Fibroblast of villous mesenchyme (primary cell): ENCODE results near the gene SRBD1. TPM values are rescaled to one million over a fixed set of nuclear protein-coding genes. Genes with fewer than 3 reads are reported as not detected.

Source experiments
- DNase-seq: peaks from one replicate; pipeline ENCODE4 v3.0.0-alpha.2; 2010; ENCODE audit warnings: low read depth
- H3K4me3 ChIP-seq: 2 replicates; pipeline ENCODE4 v1.5.1; 2011; ENCODE audit warnings: low read depth, mild to moderate bottlenecking, low read length
- total RNA-seq: library from RNA; depleted of rRNA; stranded (reverse); fragments of >200 nt; gene quantifications from 2 replicates; pipeline ENCODE4 v1.2.3, GENCODE V29; 2012
- TF ChIP-seq, protein P1 (sequence below): IDR thresholded peaks from 2 replicates; pipeline ENCODE4 v1.5.1; 2012; ENCODE audit warnings: low read depth, mild to moderate bottlenecking, low read length; ENCODE audit not compliant: insufficient read depth

Gene SRBD1
- total RNA-seq, 1 donor, result 31.1 TPM

DNA sequence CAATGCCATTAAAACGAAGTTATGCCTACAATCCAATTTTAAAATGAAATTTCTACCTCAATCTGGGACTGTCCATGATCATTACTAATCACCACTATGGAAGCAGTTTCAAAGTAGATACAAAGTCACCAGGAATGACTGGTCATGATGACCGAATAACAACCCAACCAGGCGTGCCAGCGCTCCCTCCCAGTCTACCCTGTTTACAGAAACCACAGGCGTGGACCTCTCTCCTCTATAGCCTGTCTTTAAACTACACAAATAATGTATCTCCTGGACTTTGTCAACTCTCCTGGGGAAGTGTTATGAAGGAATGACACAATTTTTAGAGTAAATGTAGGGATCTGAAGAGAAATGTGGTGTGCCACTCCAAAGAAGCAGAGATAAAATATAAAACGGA lies 150.2 kb downstream of the SRBD1 start:
- H3K4me3 ChIP-seq, result no peak overlapping the region
- TF ChIP-seq, protein P1, sequence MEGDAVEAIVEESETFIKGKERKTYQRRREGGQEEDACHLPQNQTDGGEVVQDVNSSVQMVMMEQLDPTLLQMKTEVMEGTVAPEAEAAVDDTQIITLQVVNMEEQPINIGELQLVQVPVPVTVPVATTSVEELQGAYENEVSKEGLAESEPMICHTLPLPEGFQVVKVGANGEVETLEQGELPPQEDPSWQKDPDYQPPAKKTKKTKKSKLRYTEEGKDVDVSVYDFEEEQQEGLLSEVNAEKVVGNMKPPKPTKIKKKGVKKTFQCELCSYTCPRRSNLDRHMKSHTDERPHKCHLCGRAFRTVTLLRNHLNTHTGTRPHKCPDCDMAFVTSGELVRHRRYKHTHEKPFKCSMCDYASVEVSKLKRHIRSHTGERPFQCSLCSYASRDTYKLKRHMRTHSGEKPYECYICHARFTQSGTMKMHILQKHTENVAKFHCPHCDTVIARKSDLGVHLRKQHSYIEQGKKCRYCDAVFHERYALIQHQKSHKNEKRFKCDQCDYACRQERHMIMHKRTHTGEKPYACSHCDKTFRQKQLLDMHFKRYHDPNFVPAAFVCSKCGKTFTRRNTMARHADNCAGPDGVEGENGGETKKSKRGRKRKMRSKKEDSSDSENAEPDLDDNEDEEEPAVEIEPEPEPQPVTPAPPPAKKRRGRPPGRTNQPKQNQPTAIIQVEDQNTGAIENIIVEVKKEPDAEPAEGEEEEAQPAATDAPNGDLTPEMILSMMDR, result no peak

GRCh38 chr2:45459860-45460259 lies 151.2 kb downstream of the SRBD1 start:
- H3K4me3 ChIP-seq, result no peak overlapping the region
- DNase-seq, result no peak
- TF ChIP-seq, protein P1, result no peak

More for the DNA sequence above, 150.2 kb downstream of the SRBD1 start:
- DNase-seq, result no peak

DNA sequence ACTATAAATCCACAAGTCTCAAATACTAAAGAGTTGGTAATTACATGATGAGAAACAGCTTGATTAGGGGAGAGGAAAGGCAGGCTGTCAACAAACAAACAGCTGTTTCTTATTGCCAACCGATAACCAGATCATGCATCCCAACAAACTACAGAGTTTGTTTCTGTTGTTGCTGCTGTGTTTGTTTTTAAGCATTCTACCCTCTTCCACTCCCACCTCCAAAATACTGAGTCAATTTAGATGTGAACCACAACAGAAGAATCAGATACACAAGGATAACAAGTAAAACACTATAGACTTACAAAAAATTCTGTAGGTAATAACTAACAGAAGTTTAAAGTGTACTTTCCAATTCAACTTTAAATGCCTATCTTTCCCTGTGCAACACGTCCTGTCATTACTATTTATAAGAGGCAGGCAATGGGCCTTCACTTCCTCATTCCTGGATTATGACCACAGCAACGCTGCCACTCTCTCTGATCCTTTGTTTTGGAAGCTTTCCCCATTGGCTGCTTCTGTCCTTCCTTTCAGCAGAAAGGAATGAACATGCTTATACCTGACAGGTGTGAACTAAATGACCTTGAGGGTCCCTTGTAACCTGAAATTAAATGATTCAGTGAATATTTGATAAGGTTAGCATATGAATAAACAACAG lies 152.0 kb downstream of the SRBD1 start:
- TF ChIP-seq, protein P1, result no peak
- H3K4me3 ChIP-seq, result no peak overlapping the region
- DNase-seq, result peak; percentile 48

- DNase-seq, result no peak
- H3K4me3 ChIP-seq, result no peak overlapping the region
- TF ChIP-seq, protein P1, result no peak
Observed at GRCh38 chr2:45457211-45457945, 153.7 kb downstream of the SRBD1 start.

- no peak overlapping the region for H3K4me3 ChIP-seq
- TF ChIP-seq, protein P1, result no peak
- DNase-seq, result peak; percentile 94
Observed at GRCh38 chr2:45452866-45453265, 158.2 kb downstream of the SRBD1 start.

GRCh38 chr2:45450634-45451033 lies 160.4 kb downstream of the SRBD1 start:
- no peak overlapping the region for H3K4me3 ChIP-seq
- no peak for DNase-seq
- TF ChIP-seq, protein P1, result no peak

GRCh38 chr2:45448217-45448616 lies 162.8 kb downstream of the SRBD1 start:
- DNase-seq, result no peak
- TF ChIP-seq, protein P1, result no peak
- no peak overlapping the region for H3K4me3 ChIP-seq
